Sigmoid colon (tissue), 4 donors: ENCODE measurements around the gene NRXN2.
A peak's percentile ranks its signal among the peaks of the same experiment; 100 is the strongest.

Experiments
- EP300 ChIP-seq, 4 donors: sonication (generic); formaldehyde crosslinking; IDR thresholded peaks; one replicate each; pipeline ENCODE4 v1.6.1; 2017; ENCODE audit warnings: antibody characterized with exemption in 4 of 4
- POLR2A ChIP-seq, 2 donors: fragments of 450-650 bp; IDR thresholded peaks; one replicate each; pipeline ENCODE4 v1.6.1; 2016; ENCODE audit warnings: antibody characterized with exemption in 2 of 2, mild to moderate bottlenecking in 2 of 2, moderate library complexity in 2 of 2
- TF ChIP-seq, protein P1 (sequence below), 4 experiments: fragments of 450-650 bp in 3 of 4; fragments of 200-600 bp in 1 of 4; IDR thresholded peaks; one replicate each; pipeline ENCODE4 v1.5.1; 2016 to 2019; ENCODE audit warnings: antibody characterized with exemption in 4 of 4, mild to moderate bottlenecking in 3 of 4, moderate library complexity in 2 of 4

DNA sequence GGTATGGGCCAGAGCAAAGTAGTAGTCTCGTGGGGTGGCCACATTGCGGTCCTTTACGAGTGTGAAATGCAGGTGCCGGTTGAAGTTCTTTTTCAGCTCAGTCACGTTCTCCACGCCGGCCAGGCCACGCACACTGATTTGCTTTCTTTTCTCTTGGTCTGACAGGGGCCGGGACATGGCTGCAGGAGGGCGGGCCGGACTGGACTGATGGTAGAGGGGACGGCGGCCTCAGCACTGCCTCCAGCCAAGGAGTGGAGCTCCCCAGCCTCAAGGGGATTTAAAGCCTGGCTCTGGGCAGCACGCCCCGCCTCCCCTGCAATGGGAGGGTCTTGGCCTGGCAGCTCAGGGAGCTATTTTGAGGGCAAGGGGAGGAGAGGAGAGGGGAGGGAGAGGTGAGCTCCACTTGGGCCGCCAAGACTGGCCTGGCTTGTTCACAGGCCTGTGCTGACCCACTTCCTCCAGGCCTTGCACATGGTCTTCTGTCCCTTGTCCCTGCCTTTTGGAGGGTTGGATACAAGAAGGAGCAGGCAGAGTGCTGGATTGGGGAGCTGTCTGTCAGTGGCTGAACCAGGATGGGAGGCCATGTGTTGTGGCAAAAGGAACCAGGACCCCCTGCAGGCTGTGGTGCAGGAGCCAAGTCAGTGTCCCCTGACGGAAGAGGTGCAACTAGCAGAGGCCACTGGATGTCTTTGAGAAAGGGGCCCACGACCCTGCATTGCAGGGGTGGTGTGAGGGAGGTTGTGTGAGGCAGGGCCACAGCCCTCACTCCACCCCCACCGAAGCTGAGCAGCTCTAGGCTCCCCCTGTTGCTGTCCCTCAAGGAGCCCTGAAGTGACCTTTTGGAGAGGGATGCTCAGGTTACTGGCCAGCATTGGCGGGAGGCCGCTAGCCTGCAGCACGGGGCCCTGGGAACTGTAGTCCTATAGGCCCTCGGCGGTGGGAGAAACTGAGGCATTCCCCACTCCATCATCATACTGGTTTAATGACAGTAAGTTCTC, 37.0 kb upstream of the NRXN2 start, which contains the start of gene PYGM:
- TF ChIP-seq, protein P1, sequence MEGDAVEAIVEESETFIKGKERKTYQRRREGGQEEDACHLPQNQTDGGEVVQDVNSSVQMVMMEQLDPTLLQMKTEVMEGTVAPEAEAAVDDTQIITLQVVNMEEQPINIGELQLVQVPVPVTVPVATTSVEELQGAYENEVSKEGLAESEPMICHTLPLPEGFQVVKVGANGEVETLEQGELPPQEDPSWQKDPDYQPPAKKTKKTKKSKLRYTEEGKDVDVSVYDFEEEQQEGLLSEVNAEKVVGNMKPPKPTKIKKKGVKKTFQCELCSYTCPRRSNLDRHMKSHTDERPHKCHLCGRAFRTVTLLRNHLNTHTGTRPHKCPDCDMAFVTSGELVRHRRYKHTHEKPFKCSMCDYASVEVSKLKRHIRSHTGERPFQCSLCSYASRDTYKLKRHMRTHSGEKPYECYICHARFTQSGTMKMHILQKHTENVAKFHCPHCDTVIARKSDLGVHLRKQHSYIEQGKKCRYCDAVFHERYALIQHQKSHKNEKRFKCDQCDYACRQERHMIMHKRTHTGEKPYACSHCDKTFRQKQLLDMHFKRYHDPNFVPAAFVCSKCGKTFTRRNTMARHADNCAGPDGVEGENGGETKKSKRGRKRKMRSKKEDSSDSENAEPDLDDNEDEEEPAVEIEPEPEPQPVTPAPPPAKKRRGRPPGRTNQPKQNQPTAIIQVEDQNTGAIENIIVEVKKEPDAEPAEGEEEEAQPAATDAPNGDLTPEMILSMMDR (IDR thresholded peaks at IDR 0.05) = no peak
- TF ChIP-seq EP300 (IDR thresholded peaks at IDR 0.05) (no peak), POLR2A (IDR thresholded peaks at IDR 0.05) (peak; percentile 37 to 44)
